Medulla oblongata (tissue), 1 donor: Measurements from ENCODE around the gene ALOX5.
"Not testable (repeated sequence)": the region's sequence is repeated elsewhere in the genome, so short reads cannot be mapped to it uniquely, and the experiment has no call there.

Experiments used
- DNase-seq: peaks from one replicate; pipeline ENCODE4 v3.0.0-alpha.2; 2015; ENCODE audit errors: extremely low spot score

Gene ALOX5

DNA sequence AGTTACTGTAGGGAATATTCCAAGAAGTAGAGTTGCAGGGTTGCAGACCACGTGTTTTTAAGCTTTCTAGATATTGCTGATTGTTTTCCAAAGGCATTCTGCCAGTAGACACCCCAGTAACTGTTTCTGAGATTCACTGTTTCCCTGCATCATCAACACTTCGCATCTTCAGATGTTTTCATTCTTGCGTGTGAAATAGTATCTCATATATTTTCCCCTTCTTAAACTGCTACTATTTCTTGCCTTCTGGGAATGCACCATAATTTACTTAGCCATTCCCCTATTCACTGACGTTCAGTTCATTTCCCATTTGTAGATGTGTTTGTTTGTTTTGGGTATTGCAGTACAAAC, 30.7 kb downstream of the ALOX5 start:
- no peak for DNase-seq

DNA sequence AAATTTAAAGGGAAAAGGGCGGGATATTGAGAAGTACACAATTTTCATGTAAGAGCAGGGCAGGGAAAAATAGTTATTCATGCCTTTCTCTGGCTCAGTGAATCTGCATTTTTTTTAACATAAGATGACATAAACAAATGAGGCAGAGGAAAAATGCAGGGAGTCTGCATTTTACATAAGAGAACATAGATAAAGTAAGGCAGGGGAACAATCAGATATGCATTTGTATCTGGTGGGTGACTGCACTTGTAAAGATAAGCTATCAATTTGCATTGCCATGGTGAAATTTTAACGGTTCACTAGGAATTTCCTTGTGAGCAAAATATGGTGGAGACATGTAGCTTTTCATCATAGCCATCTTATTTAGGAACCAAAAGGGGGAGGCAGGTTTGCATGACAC, 33.5 kb downstream of the ALOX5 start:
- DNase-seq, result no peak

DNA sequence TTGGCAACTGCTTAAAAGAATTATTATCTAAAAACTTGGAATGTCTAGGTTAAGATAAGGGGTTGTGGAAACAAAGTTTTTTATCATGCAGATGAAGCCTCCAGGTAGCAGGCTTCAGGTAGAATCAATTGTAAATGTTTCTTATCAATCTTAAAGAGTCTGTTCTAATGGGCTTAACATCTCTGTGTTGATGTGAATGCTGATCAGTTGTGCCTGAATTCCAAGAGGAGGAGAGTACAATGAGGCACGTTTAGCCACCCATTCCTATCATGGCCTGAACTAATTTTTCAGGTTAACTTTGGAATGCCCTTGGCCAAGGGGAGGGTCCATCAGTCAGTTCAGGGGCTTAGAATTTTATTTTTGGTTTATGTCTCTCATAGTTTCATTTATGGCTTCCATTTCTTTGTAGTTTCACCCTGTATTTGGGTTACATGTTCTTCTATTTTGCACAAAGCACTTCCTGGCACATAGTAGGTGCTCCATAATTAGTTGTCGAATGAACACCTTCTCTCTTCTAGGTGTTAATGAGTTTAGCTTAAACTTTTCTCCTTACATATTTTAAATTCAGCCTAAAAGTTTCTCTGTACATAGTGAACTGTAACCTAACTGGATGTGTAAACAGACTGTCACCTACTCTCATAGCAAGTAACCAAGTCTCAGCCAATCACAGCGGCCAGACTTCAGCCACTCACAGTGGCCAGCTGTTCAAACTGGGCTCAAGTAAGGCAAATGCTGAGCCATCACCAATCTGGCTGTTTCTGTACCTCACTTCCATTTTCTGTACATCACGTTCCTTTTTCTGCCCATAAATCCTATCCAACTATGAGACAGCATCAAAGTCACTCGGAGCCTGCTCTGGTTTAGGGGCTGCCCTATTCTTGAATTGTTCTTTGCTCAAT, 34.7 kb downstream of the ALOX5 start:
- peak; percentile 22 for DNase-seq

DNA sequence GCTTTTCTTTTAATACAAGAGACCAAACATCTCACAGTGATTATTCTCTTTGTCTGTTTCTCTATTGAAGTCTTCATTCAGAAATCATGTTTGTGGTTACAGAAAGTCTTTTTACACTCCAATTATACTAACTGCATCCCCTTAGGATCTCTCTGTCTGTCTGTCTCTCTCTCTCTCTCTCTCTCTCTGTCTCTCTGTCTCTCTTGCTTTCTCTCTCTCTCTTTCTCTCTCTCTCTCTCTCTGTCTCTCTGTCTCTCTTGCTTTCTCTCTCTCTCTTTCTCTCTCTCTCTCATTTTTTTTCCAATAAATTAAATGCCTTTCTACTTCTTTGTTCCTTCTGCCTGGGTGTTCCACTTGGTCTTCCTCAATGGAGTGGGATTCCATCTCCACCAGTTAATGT, 35.3 kb downstream of the ALOX5 start:
- DNase-seq, result not testable (repeated sequence)

DNA sequence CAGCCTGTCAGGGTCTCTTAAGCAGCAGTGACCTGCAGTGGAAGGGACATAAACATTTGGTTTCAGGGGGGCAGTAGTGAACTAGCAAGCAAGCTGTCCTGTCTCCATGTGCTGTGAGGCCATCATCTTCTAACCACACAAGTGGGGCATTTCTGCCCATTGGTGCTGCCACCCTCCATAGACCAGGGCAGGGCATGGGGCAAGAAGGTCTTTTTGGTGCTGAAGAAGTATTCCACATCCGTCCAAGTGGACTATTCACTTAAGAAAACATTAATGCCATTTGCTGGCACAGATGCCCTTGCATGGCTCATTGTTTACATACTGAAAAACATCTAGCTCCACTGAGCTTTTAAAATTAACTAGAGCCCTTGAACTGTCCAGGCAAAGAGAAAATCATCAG, 35.8 kb downstream of the ALOX5 start:
- no peak for DNase-seq

DNA sequence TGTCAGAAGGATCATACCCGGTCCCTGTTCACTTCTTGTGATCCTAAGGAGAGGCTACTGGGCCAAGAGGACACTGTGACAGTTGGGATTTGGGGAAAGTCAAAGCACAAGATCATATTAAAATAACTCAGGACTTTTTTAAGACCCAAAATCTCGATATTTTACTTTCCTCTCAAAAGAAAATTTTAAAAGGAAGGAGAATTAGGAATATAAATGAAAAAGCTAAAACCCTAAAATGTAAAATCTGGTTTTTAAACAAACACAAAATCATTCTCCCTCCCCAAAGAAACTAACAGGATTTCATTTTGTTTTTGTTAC, 36.4 kb downstream of the ALOX5 start:
- DNase-seq, result no peak

DNA sequence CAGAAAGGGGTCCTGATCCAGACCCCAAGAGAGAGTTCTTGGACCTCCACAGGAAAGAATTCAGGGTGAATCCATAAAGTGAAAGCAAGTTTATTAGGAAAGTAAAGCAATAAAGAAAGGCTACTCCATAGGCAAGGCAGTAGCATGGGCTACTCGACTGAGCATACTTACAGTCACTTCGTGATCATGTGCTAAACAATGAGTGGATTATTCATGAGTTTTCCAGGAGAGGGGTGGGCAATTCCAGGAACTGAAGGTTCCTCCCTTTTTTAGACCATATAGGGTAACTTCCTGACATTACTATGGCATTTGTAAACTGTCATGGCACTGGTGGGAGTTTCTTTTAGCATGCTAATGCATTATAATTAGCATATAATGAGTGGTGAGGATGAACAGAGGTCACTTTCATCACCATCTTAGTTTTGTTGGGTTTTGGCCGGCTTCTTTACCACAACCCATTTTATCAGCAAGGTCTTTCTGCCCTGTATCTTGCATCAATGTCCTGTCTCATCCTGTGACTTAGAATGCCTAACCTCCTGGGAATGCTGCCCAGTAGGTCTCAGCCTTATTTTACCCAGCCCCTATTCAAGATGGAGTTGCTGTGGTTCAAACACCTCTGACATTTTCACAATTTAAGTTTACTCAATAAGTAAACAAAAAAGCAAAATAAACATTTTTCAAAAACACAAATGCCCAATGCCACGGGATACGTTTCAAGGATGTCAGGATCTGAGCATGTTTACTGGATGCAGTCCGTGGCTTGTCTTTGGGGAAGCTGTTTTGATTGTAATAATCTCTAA, 37.0 kb downstream of the ALOX5 start:
- no peak for DNase-seq

DNA sequence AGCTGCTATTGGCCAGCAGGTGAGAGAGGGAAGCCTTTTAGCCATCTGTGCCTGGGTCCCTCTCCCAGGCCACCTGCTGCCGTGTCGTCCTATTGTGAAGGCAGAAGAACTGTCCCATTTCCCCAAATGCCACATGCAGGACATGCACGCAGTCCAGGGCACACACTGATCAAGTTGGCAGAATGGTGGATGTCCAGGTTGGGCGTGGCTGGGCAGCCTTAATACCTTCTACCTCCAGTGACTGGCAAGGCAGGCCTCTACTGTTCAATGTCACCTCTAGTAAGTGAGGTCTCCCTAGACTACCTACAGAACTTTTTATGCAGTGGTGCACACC, 37.6 kb downstream of the ALOX5 start:
- DNase-seq, result no peak

DNA sequence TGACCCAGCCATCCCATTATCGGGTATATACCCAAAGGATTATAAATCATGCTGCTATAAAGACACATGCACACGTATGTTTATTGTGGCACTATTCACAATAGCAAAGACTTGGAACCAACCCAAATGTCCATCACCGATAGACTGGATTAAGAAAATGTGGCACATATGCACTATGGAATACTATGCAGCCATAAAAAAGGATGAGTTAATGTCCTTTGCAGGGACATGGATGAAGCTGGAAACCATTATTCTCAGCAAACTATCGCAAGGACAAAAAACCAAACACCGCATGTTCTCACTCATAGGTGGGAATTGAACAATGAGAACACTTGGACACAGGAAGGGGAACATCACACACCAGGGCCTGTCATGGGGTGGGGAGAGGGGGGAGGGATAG, 41.0 kb downstream of the ALOX5 start:
- not testable (repeated sequence) for DNase-seq

DNA sequence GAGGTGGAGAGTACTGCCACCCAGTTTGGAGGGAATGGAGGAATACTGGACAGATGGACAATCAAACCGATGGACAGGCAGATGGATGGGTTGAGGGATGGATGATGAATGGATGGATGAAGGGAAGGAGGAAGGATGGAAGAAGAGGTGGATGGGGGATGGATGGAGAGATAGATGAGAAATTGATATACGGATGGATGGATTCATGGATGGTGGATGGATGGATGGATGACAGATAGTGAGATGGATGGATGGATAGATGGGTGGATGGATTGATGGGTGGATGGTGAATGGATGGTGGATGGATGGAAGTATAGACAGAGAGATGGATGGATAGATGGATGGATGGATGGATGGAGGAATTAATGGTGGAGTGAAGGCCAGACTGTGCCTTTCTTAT, 42.6 kb downstream of the ALOX5 start:
- no peak for DNase-seq

DNA sequence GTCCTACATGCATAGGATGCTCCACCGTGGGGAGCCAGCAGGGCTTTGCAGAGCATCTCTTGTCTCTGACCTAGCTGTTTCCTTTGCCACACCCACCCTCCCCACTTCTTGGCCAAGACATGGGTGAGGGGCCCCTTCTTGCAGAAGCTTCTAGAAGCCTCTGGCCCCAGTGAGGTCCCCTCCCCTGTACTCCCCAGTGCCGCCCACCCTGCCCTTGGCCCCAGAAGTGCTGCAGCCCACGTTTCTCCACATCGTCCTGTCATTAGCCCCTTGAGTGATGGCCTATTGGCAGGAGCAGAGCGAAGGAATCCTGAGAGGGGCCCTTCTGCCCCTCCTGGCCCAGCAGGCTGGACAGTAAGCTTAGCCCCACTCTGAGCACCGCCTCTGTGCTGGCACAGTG, 43.7 kb downstream of the ALOX5 start:
- DNase-seq, result no peak

DNA sequence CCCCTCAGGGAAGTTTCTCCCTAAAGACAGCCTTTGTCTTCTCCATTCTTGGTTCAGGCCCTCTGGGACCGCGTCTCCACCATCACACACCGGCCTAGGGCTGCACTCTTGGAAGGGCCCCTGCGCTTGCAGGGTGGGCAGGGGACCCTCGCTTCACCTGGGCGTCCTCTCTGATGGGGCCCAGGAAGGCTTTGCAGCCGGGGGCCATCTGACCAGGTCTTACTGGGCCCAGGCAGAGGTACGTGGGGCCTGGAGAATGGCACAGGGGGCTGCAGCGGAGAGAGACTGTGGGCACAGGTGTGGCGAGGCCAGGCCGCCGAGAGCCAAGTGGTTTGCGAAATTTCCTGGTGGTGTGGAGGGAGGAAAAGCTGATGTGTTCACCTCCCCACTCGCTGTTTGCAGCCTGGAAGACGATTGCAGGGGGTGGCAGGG, 44.4 kb downstream of the ALOX5 start:
- no peak for DNase-seq

DNA sequence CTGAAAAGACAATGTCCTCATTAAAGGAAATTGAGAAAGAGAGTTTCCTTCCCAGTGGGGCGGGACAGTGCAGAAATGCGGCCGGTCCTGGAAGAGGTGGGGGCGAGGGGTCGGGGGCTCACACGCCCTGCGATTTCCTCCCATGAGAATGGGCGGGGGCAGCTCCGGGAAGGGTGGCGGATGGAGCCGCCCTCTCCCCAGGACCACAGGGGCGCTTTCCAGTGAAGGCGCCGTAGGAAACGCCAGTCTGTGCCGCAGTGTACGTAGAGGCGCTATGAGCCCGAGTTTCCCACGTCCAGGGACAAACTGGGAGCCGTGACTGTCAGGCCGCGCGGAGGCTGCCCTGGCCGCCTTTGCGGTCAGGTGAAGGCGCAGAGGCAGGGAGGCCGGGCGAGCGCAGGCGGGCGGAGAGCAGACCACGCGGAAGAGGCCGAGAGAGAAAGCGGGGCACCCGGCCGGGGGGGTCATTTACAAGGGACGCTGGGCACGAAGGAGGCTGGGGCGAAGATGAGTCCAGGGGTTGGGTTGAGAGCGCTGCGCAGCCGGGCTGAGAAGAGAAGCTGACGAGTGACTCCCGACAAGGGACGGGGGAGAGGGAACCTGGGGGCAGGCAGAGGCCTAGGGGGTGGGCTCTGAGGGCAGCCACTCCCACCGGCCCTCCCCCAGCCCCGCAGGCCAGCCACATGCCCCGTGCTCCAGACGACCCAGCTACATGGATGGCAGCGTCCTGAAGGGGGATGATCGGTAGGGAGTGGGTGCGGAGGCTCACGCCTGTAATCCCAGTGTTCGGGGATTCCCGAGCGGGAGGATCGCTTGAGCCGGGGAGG, 45.0 kb downstream of the ALOX5 start:
- peak; percentile 84 for DNase-seq

DNA sequence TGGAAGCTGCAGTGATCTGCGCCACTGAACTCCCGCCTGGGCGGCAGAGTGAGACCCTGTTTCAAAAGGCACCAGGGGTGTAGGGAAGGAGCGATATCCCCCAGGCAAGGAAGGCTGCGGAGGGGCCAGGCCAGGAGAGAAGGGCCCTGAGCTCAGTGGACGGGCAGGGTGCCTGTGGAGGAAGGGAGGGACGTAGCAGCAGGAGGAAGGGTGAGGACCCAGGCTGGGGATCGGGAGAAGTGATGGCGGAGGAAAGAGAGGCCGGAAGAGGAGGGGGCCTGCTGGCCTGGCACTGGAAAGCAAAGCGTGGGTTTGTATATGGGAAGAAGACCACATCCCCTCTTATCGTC, 45.6 kb downstream of the ALOX5 start:
- no peak for DNase-seq

DNA sequence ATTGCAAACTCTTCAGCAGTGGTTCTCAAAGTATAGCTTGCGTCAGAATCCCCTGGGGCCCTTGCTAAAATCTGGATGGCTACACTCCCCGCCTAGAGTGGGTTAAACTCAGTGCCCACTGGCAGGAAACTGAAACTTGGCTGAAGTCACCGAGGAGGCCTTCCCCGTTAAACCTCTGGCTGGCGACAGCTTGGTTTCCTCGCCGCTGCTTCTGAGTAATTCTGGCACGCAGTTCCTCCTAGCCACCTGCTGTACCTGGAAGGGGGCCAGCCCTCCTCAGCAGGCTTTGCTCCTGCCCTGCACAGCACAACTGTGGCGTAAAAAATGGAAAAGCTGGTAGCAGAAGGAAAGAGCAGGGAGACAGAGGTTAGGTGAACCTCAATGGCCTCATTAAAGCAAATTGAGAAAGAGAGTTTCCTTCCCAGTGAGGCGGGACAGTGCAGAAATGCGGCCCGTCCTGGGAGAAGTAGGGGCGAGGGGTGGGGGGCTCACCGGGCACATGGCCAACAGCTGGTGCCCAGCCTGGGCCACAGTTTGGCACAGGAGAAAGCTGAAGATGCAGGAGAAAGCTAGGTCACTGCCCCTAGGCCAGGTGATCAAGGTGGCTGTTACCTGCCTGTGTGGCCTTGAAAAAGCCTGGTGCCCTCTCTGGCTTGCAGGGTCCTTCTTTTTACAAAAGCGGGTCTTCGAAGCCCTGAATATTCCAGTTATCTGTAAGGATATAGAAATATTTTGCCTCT, 46.6 kb downstream of the ALOX5 start:
- DNase-seq, result peak; percentile 78

DNA sequence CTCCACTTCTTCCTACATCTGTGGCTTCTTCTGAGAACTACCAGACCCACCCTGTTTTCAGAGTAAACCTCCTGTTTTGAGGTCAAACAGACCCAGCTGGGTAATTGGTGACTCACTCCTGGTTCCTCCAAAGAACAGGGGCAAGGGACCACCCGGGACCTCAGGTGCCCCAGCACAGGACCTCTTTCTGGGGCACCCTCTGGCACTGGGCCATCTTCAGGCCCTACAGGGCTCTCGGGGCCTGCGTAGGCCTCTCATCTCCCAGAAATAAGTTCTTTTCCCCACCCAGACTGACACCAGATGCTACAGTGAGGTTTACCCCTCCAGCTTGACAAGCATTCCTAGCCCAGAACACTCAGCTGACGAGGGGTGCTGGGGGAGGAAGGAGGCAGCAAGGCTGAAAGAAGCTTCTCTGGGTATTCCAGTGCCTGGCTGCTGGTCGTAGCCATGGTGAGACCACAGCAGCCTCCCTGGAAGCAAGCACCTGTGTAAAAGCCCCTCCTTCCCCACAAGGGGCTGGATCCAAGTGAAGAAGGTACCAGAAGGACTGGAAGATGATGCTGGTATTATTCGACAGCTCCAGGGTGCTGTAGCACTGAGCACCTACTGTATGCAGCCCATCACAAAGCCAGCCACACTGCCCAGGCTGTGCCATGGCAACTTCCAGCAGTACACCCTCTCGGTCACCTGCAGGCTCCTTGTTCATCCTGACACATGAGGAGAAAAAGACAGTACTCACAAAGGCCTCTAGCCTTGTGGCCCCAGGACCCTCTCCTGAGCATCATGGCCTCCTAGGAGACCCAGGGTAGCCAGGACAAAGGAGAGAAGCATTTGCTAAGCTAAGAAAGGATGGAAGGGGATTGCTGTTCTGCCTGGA, 47.4 kb downstream of the ALOX5 start:
- DNase-seq, result no peak

DNA sequence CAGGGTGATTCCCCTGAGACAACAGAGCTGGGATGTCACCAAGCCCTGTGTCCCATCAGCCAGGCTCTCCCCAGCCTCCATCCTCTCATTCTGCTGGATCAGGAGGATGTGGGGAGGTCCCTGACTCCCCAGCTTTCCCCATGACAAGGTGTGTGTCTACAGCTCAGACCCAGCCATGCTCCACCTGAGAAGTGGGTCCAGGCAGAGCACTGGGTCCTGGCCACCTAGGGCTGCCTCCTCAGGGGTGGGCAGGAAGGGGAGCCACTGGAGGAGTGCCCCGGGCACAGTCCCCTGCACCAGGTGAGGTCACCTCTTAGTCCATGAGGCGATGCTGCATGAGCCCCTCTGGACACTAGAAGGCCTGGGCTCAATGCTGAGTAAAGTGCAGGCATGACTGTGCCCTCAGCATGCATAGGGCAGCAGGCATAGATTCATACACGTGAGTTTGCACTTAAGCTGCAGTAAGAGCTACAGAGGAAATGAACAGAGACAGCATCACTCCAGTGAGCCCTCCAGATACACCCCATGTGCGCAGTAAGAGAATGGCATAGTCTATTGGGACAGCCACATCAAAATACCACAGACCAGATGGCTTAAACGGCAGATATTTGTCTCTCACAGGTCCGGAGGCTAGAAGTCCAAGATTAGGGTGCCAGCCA, 48.3 kb downstream of the ALOX5 start:
- no peak for DNase-seq

DNA sequence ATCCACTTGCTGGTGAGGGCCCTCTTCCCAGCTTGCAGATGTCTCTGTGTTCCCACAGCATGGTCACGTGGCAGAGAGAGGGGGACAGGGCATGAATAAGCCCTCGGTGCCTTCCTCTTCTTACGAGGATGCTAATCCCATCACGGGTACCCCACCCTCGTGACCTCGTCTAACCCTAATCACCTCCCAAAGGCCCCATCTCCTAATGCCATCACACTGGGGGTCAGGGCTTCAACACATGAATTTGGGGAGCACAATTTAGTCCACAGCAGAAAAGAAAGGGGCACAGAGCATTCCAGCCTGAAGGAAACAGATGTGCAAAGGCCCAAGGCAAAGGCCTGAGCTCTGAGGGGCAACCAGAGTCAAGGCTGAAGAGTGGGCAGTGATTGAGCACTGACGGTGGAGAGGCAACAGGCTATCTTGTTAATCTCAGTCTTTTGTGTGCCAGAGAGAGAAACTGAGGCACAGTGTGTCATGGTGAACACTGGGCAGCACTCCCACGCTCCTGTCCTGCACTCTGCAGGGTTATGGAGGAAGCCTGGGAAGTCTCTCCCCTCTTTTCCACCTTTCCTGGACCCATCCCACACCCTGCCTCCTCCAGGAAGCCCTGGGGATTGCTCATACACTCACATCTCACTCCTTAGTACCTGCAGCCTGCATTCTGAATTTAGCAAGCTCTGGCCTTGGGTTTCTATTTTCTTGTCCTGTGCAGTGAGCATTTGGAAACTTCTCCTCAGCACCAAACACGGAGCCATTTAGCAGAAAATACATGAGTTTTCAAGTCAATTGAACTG, 49.0 kb downstream of the ALOX5 start:
- no peak for DNase-seq

DNA sequence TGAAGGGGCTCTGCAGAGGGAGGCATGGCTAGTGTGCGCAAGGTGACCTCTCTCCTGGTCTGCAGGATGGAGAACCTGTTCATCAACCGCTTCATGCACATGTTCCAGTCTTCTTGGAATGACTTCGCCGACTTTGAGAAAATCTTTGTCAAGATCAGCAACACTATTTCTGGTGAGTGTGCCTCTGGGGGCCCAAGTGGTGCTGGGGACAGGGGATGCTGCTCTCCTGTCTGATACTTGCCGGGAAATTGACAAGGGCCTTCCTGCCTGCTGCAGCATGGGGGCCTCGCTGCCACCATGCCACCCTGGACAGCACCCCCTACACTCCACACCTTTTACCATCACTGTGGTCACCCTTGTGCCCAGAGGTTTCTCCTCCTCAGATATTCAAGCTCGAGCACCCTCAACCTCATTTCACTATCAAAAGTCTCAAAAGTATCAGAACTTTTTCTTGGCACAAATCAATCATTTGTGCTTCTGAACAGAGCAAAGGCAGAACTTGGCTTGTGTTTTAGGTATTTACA, 50.0 kb downstream of the ALOX5 start:
- no peak for DNase-seq
